Activated effector memory CD4-positive, alpha-beta T cell treated with Interleukin-2 at 50 U/mL for 16 hours (primary cell): ENCODE results near the gene HIGD1C.
"Not testable (repeated sequence)": the region's sequence is repeated elsewhere in the genome, so short reads cannot be mapped to it uniquely, and the experiment has no call there.

Experiments
- DNase-seq: peaks from one replicate; pipeline ENCODE4 v3.0.0-alpha.2; 2020

The HIGD1C gene

DNA sequence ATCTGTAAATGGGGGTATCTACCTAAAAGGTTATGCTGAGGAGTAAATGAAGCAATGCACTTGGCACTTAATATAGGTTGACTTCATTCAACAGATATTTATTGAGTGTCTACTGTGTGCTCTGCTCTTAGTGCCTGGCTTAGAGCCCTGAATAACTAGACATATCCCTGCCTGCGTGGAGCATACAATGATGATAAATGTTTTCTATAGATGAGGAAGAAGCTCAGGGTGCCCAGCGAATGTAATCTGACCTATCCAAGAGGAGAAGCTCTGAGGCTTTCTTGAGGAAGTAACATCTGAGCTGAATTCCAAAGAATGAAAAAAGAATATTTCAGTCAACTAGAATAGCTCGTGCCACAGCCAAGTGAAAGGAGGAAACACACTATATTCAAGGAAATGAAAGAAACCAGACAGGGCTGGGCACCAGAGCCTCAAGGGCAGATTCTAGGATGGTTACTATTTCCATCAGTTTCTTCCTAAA lies 17.9 kb upstream of the HIGD1C start:
- DNase-seq: no peak

DNA sequence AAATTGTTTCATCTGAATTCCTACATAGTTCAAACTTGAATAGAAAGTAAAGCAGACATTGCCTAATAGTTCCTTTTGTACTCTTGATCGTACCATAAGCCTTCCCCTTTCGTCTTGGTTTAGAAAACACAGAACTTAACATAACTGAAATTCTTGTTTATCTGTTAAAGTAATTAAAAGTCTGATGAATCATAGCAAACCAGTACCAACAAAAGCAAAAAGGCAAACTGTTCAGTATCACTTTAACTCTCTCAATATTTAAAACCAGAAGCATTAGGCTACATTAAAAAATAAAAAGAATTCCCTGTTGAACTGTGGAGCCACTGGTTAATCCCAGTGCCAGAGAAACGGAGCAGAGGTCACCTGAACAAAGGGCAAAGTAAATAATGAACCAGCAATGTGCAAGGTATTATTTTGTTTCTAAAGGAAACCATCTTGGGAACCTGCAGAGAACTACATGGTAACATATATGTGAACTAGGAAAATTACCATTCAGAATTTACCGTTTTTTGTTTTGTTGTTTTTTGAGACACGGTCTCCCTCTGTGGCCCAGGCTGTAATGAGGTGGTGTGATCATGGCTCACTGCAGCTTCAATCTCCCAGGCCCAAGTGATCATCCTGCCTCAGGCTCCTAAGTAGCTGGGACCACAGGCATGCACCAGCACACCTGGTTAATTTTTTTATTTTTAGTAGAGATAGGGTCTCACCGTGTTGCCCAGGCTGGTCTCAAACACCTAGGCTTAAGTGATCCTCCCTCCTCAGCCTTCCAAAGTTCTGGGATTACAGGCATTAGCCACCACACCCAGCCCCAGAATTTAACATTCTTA lies 17.1 kb upstream of the HIGD1C start:
- DNase-seq: no peak

DNA sequence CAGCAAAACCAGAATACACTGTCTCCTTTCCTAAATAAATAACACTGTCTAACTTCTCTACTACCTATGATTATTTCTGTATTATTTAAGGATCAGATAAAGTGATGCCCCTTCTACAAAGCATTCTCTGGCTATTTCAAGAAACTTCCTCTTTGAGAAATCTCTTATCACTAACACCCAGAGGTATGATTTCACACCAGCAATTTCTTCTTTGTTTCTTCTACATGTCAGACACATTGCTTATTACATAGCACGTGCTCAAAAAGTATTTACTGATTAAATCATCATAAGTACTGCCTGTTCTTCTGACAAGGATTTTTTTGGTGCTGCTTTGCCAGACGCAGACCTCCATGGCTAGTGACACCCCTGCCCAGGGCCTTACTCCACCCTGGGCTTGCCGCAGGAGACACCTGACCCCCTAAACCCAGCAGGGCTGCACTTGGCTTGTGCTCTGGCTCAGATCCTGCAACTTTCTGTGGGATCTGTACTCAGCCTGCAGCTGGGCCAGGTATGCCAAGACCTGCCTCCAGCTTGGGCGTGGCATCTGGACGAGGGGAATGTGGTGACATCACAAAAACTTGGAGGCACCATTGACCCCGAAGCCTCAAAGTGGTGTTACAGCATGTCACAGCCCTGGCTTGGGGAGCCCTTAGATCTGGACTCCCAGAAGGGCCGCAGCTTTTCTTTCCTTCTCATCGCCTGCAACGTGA lies 15.4 kb upstream of the HIGD1C start:
- no peak for DNase-seq

DNA sequence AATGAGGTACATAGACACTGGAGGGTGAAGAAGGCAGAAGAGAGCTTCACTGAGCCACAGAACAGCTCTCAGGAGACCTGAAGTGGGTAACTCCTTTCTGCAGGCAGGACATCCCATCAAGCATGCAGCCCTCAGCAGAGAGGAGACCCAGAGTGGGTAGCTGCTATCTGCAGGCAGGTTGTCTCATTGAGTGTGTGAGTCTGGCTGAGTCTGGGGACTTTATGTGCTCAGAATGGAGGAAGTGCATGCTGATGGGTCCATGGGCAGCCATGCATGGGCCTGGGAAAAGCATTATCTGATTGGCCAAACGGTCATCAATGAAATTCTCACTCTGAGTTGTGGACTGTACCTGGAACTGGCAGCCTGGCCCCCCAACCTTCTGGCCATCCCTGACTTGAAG lies 14.7 kb upstream of the HIGD1C start:
- DNase-seq: no peak

DNA sequence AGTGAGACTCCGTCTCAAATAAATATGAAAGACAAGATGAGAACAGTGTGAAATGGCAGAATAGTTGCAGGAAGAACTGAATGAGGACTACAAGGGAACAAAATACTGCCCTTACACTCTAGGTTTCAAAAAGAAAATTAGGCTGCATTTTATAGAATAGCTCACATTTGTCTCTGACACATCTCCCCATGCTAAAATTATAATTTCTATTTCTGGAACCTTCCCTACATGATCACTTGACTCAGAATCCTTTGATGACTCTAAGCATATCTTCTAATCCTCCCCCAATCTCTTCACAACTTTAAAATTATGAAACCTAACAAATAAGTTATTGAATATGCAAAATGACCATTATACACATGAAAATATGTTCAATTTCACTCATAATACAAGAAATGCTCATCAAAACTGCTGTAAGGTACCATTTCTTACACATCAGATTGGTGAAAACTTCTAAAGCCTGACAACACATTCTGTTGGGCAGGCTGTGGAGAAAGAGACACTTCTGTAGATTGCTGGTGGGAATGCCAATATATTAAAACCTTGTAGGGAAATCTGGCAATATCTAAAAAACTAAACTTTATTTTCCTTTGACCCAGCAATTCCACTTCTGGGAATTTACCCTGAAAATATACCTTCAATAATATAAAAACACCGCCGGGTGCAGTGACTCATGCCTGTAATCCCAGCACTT lies 4.3 kb upstream of the HIGD1C start:
- DNase-seq: no peak

DNA sequence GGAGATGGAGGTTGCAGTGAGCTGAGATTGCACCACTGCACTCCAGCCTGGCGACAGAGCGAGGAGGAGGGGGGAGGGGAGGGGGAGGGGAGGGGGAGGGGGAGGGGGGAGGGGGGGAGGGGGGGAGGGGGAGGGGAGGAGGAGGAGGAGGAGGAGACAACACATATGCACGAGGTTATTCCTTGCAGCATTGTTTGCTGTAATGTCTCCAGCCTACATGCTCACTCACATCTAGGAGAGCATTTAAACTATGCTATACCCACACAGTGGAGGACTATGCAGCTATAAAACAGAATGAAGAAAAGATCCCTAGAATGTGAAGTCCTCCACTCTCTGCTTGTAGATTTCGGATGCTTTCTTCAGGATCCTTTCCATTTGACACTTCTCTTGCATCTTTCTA lies 3.5 kb upstream of the HIGD1C start:
- no peak for DNase-seq

DNA sequence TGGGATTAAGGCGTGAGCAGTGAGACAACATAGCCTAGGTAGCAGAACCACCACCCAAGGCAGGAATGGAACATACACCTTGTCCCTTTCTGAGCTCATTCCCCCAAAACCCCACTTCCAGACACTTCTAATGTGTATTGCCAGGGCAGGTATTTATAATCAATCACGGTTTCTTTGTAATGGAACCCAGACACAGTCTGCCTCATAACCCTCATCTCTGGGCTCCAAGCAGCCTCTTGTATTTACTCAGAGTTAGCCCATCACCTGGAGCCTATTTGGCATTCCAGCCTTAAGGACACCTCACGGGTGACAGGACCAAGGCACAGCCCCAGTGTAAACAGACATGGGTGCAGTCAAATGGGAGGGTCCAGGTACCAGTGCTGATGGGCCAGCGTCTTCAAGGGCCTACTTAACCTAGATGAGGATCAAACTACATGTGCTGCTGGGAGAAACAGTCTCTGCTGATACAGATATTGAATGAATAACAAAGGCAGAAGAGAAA lies 2.5 kb upstream of the HIGD1C start:
- no peak for DNase-seq

DNA sequence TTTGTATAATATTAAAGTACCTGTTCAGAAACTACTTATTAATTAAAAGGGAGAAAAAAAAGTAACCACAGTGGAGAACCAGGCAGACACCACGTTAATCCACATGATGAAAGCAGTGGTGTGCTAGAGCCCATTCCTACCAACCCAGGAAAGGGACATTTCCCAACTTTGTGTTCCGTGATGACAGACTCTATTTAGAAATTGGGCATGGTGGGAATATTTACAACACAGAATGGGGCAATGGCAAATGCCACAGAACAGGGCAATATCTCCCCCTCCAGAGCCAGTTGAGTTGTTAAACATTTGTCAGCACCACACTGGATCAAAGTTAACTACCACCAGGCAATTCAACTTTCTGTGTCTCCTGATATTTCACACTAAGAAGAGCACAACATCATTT lies 1.2 kb upstream of the HIGD1C start:
- no peak for DNase-seq

DNA sequence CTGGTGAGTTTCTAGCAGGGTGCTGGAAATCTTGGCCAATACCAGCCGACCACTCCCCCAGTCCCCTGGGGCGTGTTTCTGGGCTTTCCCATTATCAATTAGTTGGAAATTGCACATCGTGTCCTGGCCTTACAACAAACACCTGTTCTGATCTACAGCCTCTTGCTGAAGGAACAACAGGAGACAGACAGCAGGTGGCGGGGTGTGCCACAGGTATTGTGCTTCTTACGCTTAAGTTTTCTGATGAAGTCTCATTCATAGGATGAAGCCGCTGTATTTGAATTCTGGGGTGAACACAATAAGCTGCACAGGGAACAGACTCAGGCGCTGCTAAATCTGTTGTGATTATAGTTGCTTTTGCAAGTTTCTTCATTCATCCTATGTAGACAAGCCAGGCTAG lies 703 bp downstream of the HIGD1C start:
- DNase-seq: no peak

DNA sequence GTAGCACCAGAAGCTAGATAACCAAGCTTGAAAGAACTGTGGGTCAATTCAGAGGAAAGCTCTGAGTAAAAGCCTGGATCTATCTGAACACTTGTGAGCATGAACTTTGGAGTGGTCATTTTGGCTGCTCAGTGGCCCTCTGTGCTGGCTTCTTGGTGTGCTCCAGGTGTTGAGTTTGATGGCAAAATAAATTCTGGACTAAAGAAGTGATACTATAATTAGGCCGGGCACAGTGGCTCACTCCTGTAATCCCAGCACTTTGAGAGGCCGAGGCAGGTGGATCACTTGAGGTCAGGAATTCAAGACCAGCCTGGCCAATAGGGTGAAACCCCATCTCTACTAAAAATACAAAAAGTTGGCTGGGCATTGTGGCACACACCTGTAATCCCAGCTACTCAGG lies 2.4 kb downstream of the HIGD1C start:
- not testable (repeated sequence) for DNase-seq

DNA sequence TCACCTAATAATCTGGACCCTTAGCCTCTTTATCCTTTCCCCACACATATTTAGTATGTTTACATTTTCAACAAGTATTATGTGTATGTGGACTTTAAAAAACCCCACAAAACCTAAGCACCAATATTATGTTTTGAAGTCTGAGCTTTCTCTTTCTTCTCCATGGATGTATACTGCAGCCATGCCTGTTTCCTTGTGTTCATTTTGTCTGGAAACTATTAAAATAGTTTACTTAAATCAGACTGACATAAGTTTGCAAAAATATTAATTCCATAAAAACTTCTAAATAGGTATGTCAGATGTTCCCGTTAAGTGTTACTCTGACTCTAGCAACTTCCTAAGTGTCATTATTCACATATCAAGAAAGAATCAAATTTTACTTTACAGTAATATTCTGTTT lies 2.9 kb downstream of the HIGD1C start:
- DNase-seq: no peak

DNA sequence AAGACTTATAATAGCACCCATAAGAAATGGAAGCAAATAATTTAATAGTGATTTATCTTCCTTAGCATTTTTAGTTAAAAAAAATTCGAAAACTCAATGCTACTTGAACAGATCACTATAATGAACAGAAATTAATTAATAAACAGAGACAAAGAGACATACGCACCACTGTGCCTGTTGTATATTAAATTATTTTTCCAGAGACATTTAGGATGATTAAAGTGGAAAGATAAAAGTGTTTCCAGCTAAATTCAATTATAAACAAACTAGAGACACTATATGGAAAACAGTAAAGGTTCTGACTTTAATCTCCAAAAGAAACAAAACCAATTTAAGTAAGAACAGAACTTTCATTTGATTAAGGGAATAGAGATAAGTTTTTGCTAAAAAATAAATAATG lies 3.4 kb downstream of the HIGD1C start:
- no peak for DNase-seq

DNA sequence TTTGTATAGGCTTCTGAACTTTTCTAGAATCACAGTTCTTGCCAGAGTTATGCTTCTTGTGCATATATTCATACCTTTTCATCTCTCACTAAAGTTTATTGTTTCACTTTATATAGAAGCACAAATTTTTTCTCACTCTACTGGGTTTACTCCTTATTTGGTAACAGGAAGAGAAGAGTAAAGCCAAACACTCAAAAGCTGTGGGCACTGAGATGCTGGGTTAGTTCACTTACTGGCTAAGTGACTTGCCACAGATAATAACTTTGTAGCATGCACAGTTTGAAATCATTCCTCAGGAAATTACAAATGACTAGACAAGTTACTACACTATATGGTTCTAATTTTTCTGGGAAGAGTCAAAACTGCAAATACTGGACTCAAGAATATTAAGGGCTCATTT lies 7.8 kb downstream of the HIGD1C start:
- no peak for DNase-seq

DNA sequence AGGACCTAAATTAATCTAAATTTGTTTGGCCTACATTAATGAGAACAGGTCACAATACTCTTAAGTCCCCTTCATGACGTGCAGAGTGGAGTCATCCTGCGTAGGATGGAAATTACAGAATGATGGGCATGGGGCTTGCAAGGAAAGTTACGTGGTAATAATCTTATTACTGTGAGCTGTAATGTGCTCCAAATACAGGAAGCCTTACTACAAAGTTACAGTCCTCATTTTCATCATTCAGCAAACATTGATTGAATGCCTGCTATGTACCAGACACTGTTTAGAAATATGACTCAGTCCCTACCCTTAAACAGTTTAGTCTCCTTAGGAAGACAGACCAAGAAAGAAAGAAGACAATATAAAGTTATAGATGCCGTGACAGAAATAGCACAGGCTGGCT lies 9.4 kb downstream of the HIGD1C start:
- no peak for DNase-seq

DNA sequence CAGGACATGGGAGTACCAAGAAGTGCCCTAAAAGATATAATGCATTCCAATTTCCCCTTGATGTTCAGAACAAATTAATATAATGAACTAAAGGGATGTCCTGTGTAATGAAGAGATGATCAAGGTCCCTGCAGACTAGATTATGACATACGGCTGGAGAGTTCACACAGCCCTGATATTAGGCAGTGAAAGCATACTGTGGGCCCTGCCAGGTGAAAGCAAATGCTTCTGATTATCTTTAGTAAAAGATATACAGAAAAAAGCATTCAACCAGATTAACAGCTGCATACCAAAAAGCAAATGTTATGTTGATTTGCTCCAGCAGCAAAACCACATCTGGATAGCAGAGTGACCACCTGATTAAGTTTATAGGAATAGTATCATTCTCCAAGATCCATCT lies 12.1 kb downstream of the HIGD1C start:
- DNase-seq: no peak

DNA sequence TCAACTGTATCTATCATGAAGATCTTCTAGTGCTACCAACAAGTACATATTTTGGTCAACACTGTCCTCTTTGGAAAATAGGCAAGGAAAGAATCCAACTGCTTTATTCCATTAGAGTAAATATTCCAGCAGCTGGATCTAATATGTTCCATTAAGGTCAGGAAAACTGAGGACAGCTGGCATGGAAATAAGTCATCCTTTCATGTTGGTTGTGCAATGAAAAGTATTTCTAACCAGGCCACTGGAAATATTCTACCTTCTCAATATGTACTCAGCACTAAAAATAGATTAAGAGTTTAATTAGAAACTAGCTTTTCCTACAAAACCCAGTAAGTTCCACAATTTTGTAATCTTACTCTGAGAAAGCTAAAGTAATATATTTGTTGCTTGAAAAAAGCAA lies 19.6 kb downstream of the HIGD1C start:
- DNase-seq: no peak

DNA sequence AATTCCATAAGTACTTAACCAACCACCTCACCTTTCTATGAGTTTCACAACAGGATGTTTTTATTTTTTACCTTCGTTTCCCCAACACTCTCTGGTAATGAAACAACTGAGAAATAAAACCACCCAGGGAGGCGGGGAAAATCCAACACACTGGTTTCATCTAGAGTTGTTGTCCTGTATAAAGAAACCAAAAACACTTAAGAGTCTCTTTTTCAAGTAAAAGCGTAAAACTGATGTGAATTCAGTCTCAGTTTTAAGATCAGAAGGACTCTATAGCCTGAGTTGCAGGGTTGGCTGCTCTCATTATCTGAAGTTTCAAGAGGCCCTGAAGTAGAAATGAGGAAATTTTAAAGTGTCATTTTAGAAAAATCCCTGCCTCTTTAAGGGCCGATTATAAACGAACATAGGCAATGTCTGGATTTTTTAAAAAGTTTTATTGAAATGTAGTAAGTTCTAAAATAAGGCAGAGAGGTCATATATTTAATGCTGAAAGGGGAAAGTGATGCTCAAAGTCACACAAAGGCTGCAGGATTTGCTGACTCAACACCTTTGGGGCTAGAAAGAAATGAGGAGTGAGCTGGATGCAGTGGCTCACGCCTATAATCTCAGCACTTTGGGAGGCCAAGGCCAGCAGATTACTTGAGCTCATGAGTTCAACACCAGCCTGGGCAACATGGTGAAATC lies 27.2 kb downstream of the HIGD1C start:
- DNase-seq: no peak

DNA sequence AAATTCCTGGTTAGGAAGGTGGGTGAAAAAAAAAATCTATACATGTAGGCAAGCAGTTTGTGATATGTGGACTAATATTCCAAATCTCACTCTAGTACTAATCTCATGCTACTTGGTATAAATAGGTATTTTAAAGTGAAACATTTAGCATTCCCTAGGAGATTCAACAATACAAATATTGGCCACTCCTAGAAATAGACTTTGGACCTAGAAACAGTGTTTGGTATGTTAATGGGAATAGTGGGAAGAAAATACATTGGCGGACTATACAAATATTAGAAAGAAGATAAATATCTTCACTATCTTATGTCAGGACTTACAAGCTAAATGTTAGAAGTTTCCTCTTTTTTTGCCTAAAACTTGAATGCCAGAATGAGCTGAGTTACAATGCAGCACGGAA lies 28.2 kb downstream of the HIGD1C start:
- DNase-seq: no peak

DNA sequence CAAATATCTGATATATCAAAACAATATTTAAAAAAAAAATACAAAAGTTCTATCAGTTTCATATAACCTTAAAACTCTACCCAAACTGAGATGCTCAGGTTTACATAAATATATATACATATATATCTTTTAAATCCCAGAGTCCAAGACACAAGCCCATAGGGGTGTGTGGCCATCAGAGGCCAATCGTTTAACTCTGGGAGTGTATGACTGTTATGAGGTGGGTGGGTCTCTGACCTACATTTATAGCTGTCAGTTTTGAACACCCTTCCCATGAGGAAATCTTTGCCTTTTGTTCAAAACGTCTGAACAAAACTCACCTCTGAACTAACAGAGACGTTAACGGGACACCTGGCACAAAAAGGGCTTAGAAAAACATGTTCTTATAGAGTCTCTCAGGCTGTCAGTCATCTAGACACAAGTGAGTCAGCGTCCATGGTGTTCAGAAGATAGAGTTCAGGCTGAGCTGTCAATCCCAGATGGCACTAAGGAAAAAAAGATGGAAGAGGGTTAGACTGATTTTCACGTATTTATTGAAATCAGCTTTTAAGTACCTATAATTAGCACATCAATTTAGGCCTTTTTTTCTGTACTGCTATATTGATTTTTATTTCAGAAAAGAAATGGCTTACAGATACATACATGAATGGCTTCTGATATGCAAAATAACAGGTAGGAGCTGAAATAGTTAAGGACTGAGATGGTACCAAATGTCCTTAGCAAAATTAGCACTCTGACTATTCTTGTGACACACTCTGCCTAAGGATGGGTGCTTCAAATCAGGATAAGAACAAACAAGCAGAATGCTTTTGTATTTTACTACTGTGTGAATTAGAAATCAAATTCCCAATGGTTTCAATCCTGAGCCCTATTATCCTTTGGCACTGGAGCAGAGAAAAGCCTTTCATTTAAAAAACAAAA lies 29.2 kb downstream of the HIGD1C start:
- no peak for DNase-seq

DNA sequence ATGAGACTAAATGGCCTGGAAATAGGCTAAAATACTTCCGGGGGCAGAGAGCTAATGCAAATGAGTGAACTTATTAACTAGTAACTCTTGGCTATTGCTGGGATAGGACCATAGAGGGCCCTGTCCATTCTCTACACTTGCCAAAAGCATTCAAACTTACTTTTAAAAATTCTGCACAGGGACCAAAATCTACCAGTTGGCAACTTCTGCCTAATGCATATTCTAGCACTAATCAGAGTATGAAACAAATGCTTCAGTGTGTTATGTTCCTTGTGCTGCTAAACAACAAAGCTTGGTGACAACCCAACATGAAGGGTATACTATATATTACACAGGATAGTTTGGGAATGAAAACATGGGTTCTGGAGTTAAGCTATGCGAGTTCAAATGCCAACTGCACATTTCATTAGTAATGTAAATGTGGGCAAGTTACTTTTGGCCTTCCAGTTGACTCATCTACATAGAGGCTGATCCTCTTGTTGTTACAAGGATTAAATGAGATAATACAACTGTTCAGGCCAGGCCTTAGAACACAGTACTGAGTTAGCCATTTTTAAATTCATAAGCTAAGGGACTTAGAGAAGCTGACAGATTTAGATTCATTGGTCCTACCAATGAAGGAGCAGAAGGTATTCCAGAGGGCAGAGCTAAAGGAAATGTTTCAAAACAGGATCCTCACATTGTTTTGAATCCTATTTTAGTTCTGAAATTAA lies 32.4 kb downstream of the HIGD1C start:
- no peak for DNase-seq

DNA sequence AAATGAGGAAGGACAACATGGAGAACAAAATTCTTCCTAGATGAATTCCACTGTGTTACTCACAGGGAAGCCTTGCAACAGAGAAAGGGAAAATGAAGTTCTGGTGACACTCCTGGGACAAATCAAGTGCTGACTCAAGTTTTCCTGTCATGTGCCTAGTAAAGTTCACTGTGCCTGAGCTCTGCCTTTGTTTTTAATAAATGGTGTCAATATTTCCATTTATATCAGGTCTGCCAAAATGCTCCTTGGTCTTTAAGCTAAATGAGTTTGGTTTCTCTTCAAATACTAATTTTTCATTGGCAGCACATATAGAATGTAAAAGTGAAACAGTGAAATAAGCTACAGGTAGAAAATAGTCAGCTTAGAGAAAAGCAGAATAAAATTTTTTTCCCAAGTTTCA lies 33.0 kb downstream of the HIGD1C start:
- DNase-seq: no peak
